ENCODE results near the gene AIMP1. TPM values are rescaled to one million over a fixed set of nuclear protein-coding genes. Genes with fewer than 3 reads are reported as not detected.

The AIMP1 gene
- total and polyA plus RNA-seq, 12 donors, result 7.3 to 75.2 (median 37.0) TPM

DNA sequence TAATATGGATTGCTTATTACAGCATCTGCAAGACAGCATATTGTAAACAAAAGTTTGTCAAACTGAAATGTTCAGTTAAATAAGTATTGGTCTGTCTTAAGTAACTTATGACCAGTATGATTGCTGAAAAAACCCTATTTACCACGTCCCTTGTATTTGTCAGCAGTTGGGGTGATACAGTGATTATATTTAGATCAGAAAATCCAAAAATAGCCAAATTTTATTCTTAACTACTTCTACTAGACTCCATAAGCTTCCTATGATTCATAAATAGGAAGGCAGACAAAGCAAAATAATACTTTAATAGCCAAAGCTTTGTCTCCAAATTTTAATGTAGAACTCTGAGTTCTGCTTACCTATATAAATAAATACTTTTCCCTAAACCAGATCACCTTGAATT lies 45.6 kb upstream of the AIMP1 start:
- no peak overlapping the region for H3K4me3 ChIP-seq
- no peak for DNase-seq
- no peaks in the 10 kb centered on the region for H3K27me3 ChIP-seq
- H3K9me3 ChIP-seq (replicated peaks in 1 of 3), result no peaks in the 10 kb centered on the region
- H3K4me1 ChIP-seq (replicated peaks in 1 of 2), result peaks cover 0 to 14% of the 10 kb centered on the region in 2 donors
- 48 to 56% (median 53%) methylated on average over 1 of the region's 1 CpG for WGBS, 4 donors
- H3K36me3 ChIP-seq (replicated peaks in 1 of 2), result no peaks in the 10 kb centered on the region
- intact Hi-C loops (cut with DNase I), result no loop called here
- no peak overlapping the region for H3K27ac ChIP-seq
- TF ChIP-seq, protein P1, sequence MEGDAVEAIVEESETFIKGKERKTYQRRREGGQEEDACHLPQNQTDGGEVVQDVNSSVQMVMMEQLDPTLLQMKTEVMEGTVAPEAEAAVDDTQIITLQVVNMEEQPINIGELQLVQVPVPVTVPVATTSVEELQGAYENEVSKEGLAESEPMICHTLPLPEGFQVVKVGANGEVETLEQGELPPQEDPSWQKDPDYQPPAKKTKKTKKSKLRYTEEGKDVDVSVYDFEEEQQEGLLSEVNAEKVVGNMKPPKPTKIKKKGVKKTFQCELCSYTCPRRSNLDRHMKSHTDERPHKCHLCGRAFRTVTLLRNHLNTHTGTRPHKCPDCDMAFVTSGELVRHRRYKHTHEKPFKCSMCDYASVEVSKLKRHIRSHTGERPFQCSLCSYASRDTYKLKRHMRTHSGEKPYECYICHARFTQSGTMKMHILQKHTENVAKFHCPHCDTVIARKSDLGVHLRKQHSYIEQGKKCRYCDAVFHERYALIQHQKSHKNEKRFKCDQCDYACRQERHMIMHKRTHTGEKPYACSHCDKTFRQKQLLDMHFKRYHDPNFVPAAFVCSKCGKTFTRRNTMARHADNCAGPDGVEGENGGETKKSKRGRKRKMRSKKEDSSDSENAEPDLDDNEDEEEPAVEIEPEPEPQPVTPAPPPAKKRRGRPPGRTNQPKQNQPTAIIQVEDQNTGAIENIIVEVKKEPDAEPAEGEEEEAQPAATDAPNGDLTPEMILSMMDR (IDR thresholded peaks at IDR 0.05), result no peak
- no peak for TF ChIP-seq POLR2A (IDR thresholded peaks at IDR 0.05)

DNA sequence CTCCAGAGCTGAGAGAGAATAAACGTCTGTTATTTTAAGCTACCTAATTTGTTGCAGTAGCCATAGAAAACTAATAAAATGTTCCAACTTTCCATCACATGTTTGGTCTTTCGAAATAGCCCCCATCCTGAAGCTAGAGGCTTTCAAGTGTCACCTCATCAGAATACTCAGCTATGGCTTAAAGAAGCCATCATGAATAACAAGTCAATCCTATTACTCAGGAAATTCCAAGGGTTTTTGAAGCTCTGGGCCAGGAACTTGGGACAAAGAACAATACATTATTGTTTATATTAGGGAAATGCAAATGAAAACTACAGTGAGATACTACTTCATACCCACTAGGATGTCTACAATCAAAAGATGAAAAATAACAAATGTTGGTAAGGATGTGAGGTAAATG lies 42.5 kb upstream of the AIMP1 start:
- intact Hi-C loops (cut with DNase I), result no loop called here
- H3K4me3 ChIP-seq, result no peak overlapping the region
- TF ChIP-seq, protein P1 (IDR thresholded peaks at IDR 0.05), result no peak
- no peak for TF ChIP-seq POLR2A (IDR thresholded peaks at IDR 0.05)
- H3K27ac ChIP-seq, result no peak overlapping the region
- no peak for DNase-seq
- 75 to 91% (median 82%) methylated on average over 2 of the region's 2 CpGs for WGBS, 4 donors
- H3K9me3 ChIP-seq (replicated peaks in 1 of 3), result no peaks in the 10 kb centered on the region
- H3K27me3 ChIP-seq, result no peaks in the 10 kb centered on the region
- H3K36me3 ChIP-seq (replicated peaks in 1 of 2), result no peaks in the 10 kb centered on the region
- H3K4me1 ChIP-seq (replicated peaks in 1 of 2), result peaks cover 0 to 10% of the 10 kb centered on the region in 2 donors

DNA sequence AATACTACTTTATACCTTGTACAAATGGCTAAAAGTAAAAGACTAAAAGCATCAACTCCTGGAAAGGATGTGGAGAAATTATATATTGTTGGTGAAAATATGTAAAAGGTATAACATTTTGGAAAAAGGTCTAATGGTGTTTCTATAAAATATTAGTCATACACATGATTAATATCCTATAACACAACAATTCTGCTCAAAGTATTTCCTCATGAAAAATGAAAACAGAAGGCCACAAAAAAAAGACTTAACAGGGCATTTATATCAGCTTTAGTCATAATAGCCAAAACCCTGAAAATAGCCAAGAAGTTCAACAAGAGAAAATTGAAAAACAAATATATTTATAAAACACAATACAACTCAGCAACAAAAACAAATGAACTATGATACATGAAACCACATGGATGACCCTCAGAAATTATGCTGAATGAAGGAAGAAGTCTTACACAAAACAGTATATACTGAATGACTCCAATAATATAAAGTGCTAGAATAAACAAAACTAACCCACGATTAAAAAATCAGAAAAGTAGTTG lies 39.1 kb upstream of the AIMP1 start:
- 56 to 84% (median 74%) methylated on average over 1 of the region's 1 CpG for WGBS, 4 donors
- Histone ChIP-seq H3K27ac (no peak overlapping the region), H3K4me1 (replicated peaks in 1 of 2) (no peaks in the 10 kb centered on the region)

DNA sequence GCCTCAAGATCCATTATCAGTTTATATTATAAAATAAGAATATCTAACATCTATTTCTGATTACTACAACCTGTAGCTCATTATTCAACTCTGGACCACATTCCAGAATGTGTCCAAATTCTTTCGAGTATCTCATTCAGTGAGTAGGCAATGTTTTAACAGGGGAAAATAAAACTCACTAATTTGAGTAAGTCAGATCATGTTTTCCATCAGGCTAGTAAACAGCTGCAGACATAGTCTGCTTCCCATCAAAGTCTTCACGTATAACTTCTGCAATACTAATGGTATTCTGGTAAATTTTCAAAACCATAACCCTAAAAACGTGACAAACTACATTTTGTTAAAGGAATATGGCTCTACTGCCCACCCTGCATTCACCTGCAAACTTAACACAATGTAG lies 32.1 kb upstream of the AIMP1 start:
- Histone ChIP-seq H3K36me3 (replicated peaks in 1 of 2) (no peaks in the 10 kb centered on the region), H3K27me3 (no peaks in the 10 kb centered on the region), H3K4me1 (replicated peaks in 1 of 2) (no peaks in the 10 kb centered on the region), H3K9me3 (replicated peaks in 1 of 3) (no peaks in the 10 kb centered on the region), H3K27ac (no peak overlapping the region), H3K4me3 (no peak overlapping the region)
- no peak for TF ChIP-seq POLR2A (IDR thresholded peaks at IDR 0.05)
- TF ChIP-seq, protein P1 (IDR thresholded peaks at IDR 0.05), result no peak
- WGBS, 4 donors, result 89 to 95% (median 93%) methylated on average over 3 of the region's 3 CpGs
- no peak for DNase-seq
- intact Hi-C loops (cut with DNase I), result no loop called here

More for the DNA sequence above, 39.1 kb upstream of the AIMP1 start:
- H3K4me3 ChIP-seq, result no peak overlapping the region
- DNase-seq, result no peak
- no peaks in the 10 kb centered on the region for H3K36me3 ChIP-seq (replicated peaks in 1 of 2)
- no peaks in the 10 kb centered on the region for H3K9me3 ChIP-seq (replicated peaks in 1 of 3)
- no peaks in the 10 kb centered on the region for H3K27me3 ChIP-seq
- TF ChIP-seq POLR2A (IDR thresholded peaks at IDR 0.05), result no peak
- TF ChIP-seq, protein P1 (IDR thresholded peaks at IDR 0.05), result no peak
- intact Hi-C loops (cut with DNase I), result no loop called here

All from adrenal gland (tissue), 12 donors.